Mesothelial cell of epicardium (in vitro differentiated cells): ENCODE data around the gene RAB40B. TPM values are rescaled to one million over a fixed set of nuclear protein-coding genes. Genes with fewer than 3 reads are reported as not detected.
A peak's percentile ranks its signal among the peaks of the same experiment; 100 is the strongest.

Source experiments
- DNase-seq, 2 experiments: peaks; one replicate each; pipeline ENCODE4 v3.0.0; 2021; ENCODE audit warnings: low spot score in 2 of 2; ENCODE audit not compliant: unreplicated experiment in 2 of 2
- H3K27ac Mint-ChIP-seq: 2 replicates; pipeline ENCODE4 v1.8.0; 2021; ENCODE audit warnings: mixed read lengths
- H3K27me3 Mint-ChIP-seq: 2 replicates; pipeline ENCODE4 v1.8.0; 2021; ENCODE audit warnings: low read depth, mixed read lengths
- H3K36me3 Mint-ChIP-seq: 2 replicates; pipeline ENCODE4 v1.8.0; 2021; ENCODE audit warnings: mixed read lengths
- H3K4me1 Mint-ChIP-seq: 2 replicates; pipeline ENCODE4 v1.8.0; 2021; ENCODE audit warnings: mixed read lengths
- H3K4me3 Mint-ChIP-seq: 2 replicates; pipeline ENCODE4 v1.8.0; 2021; ENCODE audit warnings: mild to moderate bottlenecking, moderate library complexity, mixed read lengths
- H3K9me3 Mint-ChIP-seq: 2 replicates; pipeline ENCODE4 v1.8.0; 2021; ENCODE audit warnings: mixed read lengths
- total RNA-seq: library from RNA; stranded (reverse); gene quantifications from 3 replicates; pipeline ENCODE4 v1.2.1, GENCODE V29; 2021
- TF ChIP-seq, protein P1 (sequence below): fragments of 200-600 bp; sonication (generic); IDR thresholded peaks from one replicate; pipeline ENCODE4 v1.5.0; 2021; ENCODE audit warnings: antibody characterized with exemption; ENCODE audit not compliant: unreplicated experiment

The RAB40B gene
- total RNA-seq, 1 donor from 2014 or later, result 26.5 TPM

DNA sequence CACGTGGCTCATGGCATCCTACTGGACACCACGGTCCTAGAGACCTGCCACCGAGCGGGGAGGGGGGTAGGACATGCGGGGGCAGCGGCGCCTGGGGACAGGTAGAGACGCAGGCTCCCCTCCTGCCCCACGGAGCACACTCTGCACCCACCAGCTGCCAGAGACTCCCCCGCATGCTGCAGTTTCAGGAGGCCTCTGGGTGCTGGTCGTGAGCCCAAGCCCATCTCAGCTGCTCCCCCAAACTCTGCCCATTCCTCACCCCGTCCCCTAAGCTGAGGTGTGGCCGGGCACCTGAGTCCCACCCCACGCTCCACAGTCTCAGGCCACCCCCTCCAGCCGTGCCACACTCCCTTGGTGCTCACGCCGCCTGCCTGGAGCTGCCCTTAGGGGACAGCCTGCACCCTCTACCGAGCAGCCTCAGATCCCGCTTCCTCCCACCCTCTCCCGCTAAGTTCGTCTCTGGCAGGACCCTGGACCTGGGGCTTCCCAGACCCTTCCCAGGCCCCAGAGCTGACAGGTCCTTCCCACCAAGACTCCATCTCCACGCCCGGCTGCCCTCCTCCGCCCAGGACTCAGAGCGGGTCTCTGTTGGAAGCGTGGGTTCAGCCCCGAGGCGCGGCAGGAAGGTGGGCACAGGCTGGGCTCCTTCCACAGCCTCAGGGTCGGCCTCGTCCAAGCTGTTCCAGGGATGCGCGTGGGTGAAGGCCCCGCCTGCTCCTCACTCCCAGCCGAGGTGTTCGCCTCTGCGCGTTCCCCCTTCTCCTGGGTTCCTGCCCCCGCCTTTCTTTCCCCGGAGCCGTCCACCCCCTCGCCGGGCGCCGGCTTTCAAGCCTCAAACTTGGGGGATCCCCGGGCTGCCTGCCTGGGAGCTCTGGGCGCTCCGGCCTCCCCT, 1.3 kb downstream of the RAB40B start:
- Mint-ChIP-seq H3K4me3 (peak overlapping the region; percentile 64), H3K27me3 (peaks cover 18% of the 10 kb centered on the region), H3K4me1 (peaks cover 16% of the 10 kb centered on the region), H3K36me3 (peaks cover 20% of the 10 kb centered on the region), H3K27ac (no peak overlapping the region), H3K9me3 (peaks cover 10% of the 10 kb centered on the region)
- DNase-seq, result peak in 1 of 2 experiments; percentile 61
- TF ChIP-seq, protein P1, sequence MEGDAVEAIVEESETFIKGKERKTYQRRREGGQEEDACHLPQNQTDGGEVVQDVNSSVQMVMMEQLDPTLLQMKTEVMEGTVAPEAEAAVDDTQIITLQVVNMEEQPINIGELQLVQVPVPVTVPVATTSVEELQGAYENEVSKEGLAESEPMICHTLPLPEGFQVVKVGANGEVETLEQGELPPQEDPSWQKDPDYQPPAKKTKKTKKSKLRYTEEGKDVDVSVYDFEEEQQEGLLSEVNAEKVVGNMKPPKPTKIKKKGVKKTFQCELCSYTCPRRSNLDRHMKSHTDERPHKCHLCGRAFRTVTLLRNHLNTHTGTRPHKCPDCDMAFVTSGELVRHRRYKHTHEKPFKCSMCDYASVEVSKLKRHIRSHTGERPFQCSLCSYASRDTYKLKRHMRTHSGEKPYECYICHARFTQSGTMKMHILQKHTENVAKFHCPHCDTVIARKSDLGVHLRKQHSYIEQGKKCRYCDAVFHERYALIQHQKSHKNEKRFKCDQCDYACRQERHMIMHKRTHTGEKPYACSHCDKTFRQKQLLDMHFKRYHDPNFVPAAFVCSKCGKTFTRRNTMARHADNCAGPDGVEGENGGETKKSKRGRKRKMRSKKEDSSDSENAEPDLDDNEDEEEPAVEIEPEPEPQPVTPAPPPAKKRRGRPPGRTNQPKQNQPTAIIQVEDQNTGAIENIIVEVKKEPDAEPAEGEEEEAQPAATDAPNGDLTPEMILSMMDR, result no peak

DNA sequence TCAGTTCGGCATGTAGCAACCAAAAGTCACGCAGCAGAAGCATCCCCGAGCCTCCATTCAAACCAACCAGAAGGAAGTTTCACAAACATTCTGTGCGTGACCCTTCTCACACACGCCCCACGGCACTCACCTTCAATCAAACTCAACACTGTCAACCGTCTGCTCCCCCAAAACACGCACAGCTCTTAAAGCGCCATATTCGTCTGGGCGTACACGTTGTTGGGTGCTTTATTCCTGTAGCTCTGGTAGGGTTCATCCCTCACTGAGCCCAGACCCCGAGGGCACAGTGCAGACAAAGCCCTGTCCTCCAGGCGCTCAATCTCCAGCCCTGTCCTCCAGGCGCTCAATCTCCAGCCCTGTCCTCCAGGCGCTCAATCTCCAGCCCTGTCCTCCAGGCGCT, 2.2 kb downstream of the RAB40B start:
- DNase-seq, result no peak
- H3K36me3 Mint-ChIP-seq, result peaks cover 20% of the 10 kb centered on the region
- H3K27ac Mint-ChIP-seq, result no peak overlapping the region
- H3K4me1 Mint-ChIP-seq, result peaks cover 11% of the 10 kb centered on the region
- TF ChIP-seq, protein P1, result no peak
- peaks cover 18% of the 10 kb centered on the region for H3K27me3 Mint-ChIP-seq
- H3K4me3 Mint-ChIP-seq, result peak overlapping the region; percentile 4
- peaks cover 10% of the 10 kb centered on the region for H3K9me3 Mint-ChIP-seq

DNA sequence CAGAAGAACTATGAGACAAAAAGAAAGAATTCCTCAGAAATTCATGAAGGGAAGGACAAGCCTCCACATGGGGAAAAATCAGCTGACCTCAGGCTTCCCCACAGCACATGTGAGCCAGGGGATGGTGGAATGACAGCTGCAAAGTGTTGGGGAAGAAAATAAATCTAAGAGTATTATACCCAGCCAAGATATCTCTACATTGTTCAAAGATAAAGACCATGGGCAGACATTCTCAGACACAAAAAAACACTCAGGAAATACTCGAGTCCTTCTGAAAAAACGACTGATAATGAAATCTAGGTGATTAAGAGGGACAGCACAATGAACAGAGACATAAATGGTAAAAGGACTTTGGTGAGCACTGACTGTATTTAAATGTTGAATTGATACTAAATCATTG, 3.9 kb downstream of the RAB40B start:
- no peak for DNase-seq
- TF ChIP-seq, protein P1, result no peak
- Mint-ChIP-seq H3K9me3 (peaks cover 10% of the 10 kb centered on the region), H3K4me1 (peaks cover 13% of the 10 kb centered on the region), H3K4me3 (peak overlapping the region; percentile 14), H3K27ac (no peak overlapping the region), H3K27me3 (peaks cover 16% of the 10 kb centered on the region), H3K36me3 (peaks cover 23% of the 10 kb centered on the region)

DNA sequence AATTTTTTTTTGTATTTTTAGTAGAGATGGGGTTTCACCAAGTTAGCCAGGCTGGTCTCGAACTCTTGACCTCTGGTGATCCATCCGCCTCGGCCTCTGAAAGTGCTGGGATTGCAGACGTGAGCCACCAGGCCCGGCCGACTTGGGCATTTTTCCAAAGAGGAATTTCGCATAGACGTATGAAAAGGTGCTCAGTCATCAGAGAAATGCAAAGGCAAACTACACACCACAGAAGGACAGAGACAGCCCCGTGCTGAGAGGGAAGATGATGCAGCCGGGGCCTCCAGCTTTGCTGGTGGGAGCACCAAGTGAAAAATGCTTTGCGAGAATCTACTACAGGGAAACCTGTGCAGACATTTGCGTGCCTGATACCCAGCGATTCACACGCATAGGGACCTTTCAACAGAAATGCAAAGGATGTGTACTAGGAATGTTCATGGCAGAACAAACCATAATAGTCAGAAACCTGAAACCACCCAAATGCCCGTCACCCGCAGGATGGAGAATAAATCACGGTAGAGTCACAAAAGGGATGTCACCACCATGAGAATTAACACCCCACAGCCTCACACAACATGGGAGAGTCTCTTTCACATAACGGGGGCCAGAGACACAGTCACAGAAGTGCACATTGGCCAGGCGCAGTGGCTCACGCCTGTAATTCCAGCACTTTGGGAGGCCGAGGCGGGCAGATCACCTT, 5.2 kb downstream of the RAB40B start:
- no peak for DNase-seq
- no peak overlapping the region for H3K4me3 Mint-ChIP-seq
- no peak overlapping the region for H3K27ac Mint-ChIP-seq

DNA sequence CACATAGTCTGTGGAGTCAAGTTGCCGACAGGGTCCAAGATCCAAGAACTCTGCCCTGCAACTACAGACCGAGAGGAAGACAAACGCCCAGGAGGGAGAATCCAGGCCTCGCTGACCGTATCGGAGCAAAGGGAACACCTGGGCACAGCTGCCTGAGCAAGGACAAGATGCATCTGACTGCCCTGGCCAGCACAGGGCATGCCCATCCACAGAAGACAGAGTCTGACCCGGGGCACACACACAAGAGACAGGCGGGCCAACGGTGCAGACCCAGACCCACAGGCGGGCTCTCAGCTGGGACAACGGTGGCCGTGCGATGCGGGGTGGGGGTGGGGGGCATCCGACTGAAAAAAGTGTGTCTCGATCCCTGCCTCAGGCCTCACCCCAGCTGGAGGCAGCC, 6.2 kb downstream of the RAB40B start:
- peaks cover 12% of the 10 kb centered on the region for H3K27me3 Mint-ChIP-seq
- H3K9me3 Mint-ChIP-seq, result peaks cover 10% of the 10 kb centered on the region
- H3K4me1 Mint-ChIP-seq, result peaks cover 11% of the 10 kb centered on the region
- no peak overlapping the region for H3K4me3 Mint-ChIP-seq
- TF ChIP-seq, protein P1, result no peak
- H3K27ac Mint-ChIP-seq, result no peak overlapping the region
- DNase-seq, result no peak
- peaks cover 23% of the 10 kb centered on the region for H3K36me3 Mint-ChIP-seq

More for the DNA sequence above, 5.2 kb downstream of the RAB40B start:
- peaks cover 10% of the 10 kb centered on the region for H3K9me3 Mint-ChIP-seq
- H3K27me3 Mint-ChIP-seq, result peaks cover 14% of the 10 kb centered on the region
- peaks cover 23% of the 10 kb centered on the region for H3K36me3 Mint-ChIP-seq
- TF ChIP-seq, protein P1, result no peak
- peaks cover 9% of the 10 kb centered on the region for H3K4me1 Mint-ChIP-seq
